Esophagus muscularis mucosa (tissue), 4 donors: Measurements from ENCODE around the gene PPP1R1B. TPM values are rescaled to one million over a fixed set of nuclear protein-coding genes. Genes with fewer than 3 reads are reported as not detected.

Experiments used
- DNase-seq: peaks from one replicate; pipeline ENCODE4 v3.0.0-alpha.2; 2017; ENCODE audit errors: extremely low spot score
- H3K27ac ChIP-seq, 4 donors: fragments of 200-600 bp; sonication (generic); replicated peaks in 1 of 4; 1 replicate in 3 of 4; 2 replicates in 1 of 4; pipeline ENCODE4 v1.5.1; 2016 to 2019; ENCODE audit warnings: mild to moderate bottlenecking in 1 of 4
- H3K27me3 ChIP-seq, 4 donors: fragments of 200-600 bp; sonication (generic); one replicate each; pipeline versions ENCODE4 v1.5.1 to v1.6.0; 2016 to 2019
- H3K36me3 ChIP-seq, 4 donors: fragments of 200-600 bp; sonication (generic); one replicate each; pipeline ENCODE4 v1.5.1; 2016 to 2019
- H3K4me1 ChIP-seq, 4 donors: fragments of 200-600 bp; sonication (generic); one replicate each; pipeline ENCODE4 v1.5.1; 2016 to 2019
- H3K4me3 ChIP-seq, 4 donors: fragments of 200-600 bp; sonication (generic); 1 replicate in 2 of 4; 2 replicates in 2 of 4; pipeline ENCODE4 v1.5.1; 2016 to 2019; ENCODE audit warnings: mild to moderate bottlenecking in 4 of 4, moderate library complexity in 1 of 4
- H3K9me3 ChIP-seq, 4 donors: fragments of 200-600 bp; sonication (generic); 1 replicate in 3 of 4; 2 replicates in 1 of 4; pipeline ENCODE4 v1.5.1; 2016 to 2019
- EP300 ChIP-seq: sonication (generic); formaldehyde crosslinking; IDR thresholded peaks from one replicate; pipeline ENCODE4 v1.6.1; 2017; ENCODE audit warnings: antibody characterized with exemption
- POLR2A ChIP-seq: fragments of 450-650 bp; IDR thresholded peaks from one replicate; pipeline ENCODE4 v1.6.1; 2017; ENCODE audit warnings: antibody characterized with exemption, moderate library complexity, mild to moderate bottlenecking, low read depth
- POLR2AphosphoS5 ChIP-seq, 2 donors: sonication (generic); formaldehyde crosslinking; IDR thresholded peaks; one replicate each; pipeline ENCODE4 v1.6.1; 2017; ENCODE audit warnings: antibody characterized with exemption in 2 of 2
- WGBS: methylation state at CpG from one replicate; pipeline ENCODE4 v1.1.5; 2018; 5-methylcytosine and 5-hydroxymethylcytosine counted together
- intact Hi-C: fragments of 100-400 bp; cut with DNase I; formaldehyde crosslinking; loops from one replicate; pipeline ENCODE4 v1.15.1; 2023
- total RNA-seq, 4 donors: library from RNA; depleted of rRNA; stranded (reverse); fragments of >200 nt; gene quantifications; one replicate each; pipeline versions ENCODE4 v1.1.0 to v1.2.1, GENCODE V29; 2016
- TF ChIP-seq, protein P1 (sequence below), 3 experiments: fragments of 200-600 bp in 2 of 3; fragments of 450-650 bp in 1 of 3; sonication (generic) in 2 of 3; IDR thresholded peaks; one replicate each; pipeline ENCODE4 v1.5.1; 2017 to 2019; ENCODE audit warnings: antibody characterized with exemption in 3 of 3, mild to moderate bottlenecking in 2 of 3, moderate library complexity in 1 of 3

The PPP1R1B gene
- total RNA-seq, 4 donors from 2014 or later = 4.9 to 14.8 (median 9.8) TPM

- H3K36me3 ChIP-seq = no peaks in the 10 kb centered on the region
- no peaks in the 10 kb centered on the region for H3K9me3 ChIP-seq
- WGBS = 89% methylated on average over 9 of the region's 9 CpGs
Measured at GRCh38 chr17:39611401-39612112, 15.2 kb upstream of the PPP1R1B start.

GRCh38 chr17:39612291-39612894, 14.4 kb upstream of the PPP1R1B start:
- H3K4me1 ChIP-seq = peaks cover 5 to 16% (median 13%) of the 10 kb centered on the region in 4 donors
- no peak overlapping the region for H3K4me3 ChIP-seq
- intact Hi-C loops = no loop called here
- TF ChIP-seq, protein P1, sequence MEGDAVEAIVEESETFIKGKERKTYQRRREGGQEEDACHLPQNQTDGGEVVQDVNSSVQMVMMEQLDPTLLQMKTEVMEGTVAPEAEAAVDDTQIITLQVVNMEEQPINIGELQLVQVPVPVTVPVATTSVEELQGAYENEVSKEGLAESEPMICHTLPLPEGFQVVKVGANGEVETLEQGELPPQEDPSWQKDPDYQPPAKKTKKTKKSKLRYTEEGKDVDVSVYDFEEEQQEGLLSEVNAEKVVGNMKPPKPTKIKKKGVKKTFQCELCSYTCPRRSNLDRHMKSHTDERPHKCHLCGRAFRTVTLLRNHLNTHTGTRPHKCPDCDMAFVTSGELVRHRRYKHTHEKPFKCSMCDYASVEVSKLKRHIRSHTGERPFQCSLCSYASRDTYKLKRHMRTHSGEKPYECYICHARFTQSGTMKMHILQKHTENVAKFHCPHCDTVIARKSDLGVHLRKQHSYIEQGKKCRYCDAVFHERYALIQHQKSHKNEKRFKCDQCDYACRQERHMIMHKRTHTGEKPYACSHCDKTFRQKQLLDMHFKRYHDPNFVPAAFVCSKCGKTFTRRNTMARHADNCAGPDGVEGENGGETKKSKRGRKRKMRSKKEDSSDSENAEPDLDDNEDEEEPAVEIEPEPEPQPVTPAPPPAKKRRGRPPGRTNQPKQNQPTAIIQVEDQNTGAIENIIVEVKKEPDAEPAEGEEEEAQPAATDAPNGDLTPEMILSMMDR (IDR thresholded peaks at IDR 0.05) = no peak
- TF ChIP-seq POLR2AphosphoS5 (IDR thresholded peaks at IDR 0.05) = no peak
- TF ChIP-seq EP300 = no peak
- no peak for TF ChIP-seq POLR2A
- H3K27ac ChIP-seq = no peak overlapping the region
- no peak for DNase-seq
- H3K27me3 ChIP-seq = peaks cover 0 to 97% (median 16%) of the 10 kb centered on the region in 4 donors
- H3K9me3 ChIP-seq = no peaks in the 10 kb centered on the region
- WGBS = 57% methylated on average over 13 of the region's 22 CpGs
- H3K36me3 ChIP-seq = no peaks in the 10 kb centered on the region

More at GRCh38 chr17:39611401-39612112, 15.2 kb upstream of the PPP1R1B start:
- no peak overlapping the region for H3K4me3 ChIP-seq
- TF ChIP-seq EP300 = no peak
- no peak for TF ChIP-seq POLR2A
- no peak for TF ChIP-seq POLR2AphosphoS5 (IDR thresholded peaks at IDR 0.05)
- TF ChIP-seq, protein P1 (IDR thresholded peaks at IDR 0.05) = no peak
- intact Hi-C loops = no loop called here
- no peak for DNase-seq
- H3K4me1 ChIP-seq = peaks cover 13 to 20% (median 17%) of the 10 kb centered on the region in 4 donors
- H3K27ac ChIP-seq = no peak overlapping the region
- peaks cover 0 to 98% (median 25%) of the 10 kb centered on the region in 4 donors for H3K27me3 ChIP-seq

DNA sequence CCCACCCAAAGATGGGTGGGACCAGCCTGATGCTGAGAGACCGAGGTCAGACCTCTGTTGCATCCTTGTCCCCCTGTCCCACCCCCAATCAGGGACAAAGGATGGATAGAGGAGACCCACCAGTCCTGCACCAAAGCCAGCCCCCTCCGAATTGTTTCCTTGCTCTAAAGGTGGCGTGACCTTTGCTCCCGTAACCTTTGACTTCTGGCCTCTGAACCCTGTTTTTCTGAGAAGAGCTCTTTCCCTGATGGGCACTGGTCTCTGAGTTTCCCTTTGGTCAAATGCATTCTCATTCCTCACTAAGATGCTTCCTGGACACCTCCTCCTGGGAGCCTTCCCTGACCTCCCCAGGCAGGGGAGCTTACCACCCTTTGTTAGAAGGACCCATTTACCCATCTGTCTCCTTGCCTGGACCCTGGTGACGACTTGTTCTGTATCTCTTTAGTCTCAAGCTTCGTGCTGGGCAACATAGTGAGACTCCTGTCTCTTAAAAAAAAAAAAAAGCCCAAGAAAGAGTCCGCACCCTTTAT, 13.8 kb upstream of the PPP1R1B start:
- TF ChIP-seq, protein P1 (IDR thresholded peaks at IDR 0.05) = no peak
- TF ChIP-seq EP300 = no peak
- TF ChIP-seq POLR2A = no peak
- TF ChIP-seq POLR2AphosphoS5 (IDR thresholded peaks at IDR 0.05) = no peak
- peaks cover 0 to 91% (median 10%) of the 10 kb centered on the region in 4 donors for H3K27me3 ChIP-seq
- DNase-seq = no peak
- intact Hi-C loops = no loop called here
- H3K9me3 ChIP-seq = no peaks in the 10 kb centered on the region
- peaks cover 0 to 16% (median 11%) of the 10 kb centered on the region in 4 donors for H3K4me1 ChIP-seq
- WGBS = 77% methylated on average over 7 of the region's 7 CpGs
- H3K4me3 ChIP-seq = no peak overlapping the region
- H3K36me3 ChIP-seq = no peaks in the 10 kb centered on the region
- no peak overlapping the region for H3K27ac ChIP-seq

DNA sequence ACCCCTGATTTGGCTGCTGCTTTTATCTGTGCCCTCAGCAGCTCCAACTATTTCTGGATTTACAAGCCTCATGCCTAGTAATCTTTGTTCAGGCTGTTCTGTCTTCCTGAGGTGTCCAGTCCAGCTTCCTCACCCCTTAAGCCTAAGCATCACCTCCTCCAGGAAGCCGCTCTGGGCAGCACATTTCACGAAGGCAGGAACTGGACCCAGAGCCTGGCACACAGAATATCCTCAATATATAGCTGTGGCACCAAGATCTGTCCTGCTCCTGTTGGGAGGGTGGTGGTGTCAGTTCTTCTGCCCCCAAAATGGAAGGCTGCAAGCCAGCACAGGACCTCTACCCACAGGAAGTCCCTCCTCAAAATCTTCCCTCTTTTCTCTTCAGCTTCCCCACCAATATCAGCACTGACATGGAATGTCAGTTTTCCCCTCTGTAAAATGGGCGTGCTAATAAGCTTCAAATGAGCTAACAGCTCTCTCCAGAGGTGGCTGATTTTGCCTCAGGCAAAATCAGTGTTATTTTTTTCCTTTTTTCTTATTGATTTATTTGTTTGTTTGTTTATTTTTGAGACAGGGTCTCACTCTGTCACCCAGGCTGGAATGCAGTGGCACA, 12.1 kb upstream of the PPP1R1B start:
- Histone ChIP-seq H3K9me3 (no peaks in the 10 kb centered on the region), H3K36me3 (no peaks in the 10 kb centered on the region), H3K4me1 (peaks cover 0 to 21% (median 16%) of the 10 kb centered on the region in 4 donors), H3K27me3 (peaks cover 0 to 75% (median 2%) of the 10 kb centered on the region in 4 donors), H3K27ac (no peak overlapping the region), H3K4me3 (no peak overlapping the region)
- intact Hi-C loops = no loop called here
- DNase-seq = no peak
- TF ChIP-seq, protein P1 (IDR thresholded peaks at IDR 0.05) = no peak
- no peak for TF ChIP-seq POLR2A
- TF ChIP-seq EP300 = no peak
- TF ChIP-seq POLR2AphosphoS5 (IDR thresholded peaks at IDR 0.05) = no peak
- WGBS = 88% methylated on average over 3 of the region's 3 CpGs
